HG03045 (cell line): ENCODE results near the gene EXOC3L4.
"Not testable (repeated sequence)": the region's sequence is repeated elsewhere in the genome, so short reads cannot be mapped to it uniquely, and the experiment has no call there.

Experiments
- ATAC-seq: cut with Tn5 transposase; IDR thresholded peaks from one replicate; pipeline ENCODE4 v1.9.1; 2021; ENCODE audit warnings: mild to moderate bottlenecking, moderate library complexity; ENCODE audit not compliant: unreplicated experiment

EXOC3L4 gene

DNA sequence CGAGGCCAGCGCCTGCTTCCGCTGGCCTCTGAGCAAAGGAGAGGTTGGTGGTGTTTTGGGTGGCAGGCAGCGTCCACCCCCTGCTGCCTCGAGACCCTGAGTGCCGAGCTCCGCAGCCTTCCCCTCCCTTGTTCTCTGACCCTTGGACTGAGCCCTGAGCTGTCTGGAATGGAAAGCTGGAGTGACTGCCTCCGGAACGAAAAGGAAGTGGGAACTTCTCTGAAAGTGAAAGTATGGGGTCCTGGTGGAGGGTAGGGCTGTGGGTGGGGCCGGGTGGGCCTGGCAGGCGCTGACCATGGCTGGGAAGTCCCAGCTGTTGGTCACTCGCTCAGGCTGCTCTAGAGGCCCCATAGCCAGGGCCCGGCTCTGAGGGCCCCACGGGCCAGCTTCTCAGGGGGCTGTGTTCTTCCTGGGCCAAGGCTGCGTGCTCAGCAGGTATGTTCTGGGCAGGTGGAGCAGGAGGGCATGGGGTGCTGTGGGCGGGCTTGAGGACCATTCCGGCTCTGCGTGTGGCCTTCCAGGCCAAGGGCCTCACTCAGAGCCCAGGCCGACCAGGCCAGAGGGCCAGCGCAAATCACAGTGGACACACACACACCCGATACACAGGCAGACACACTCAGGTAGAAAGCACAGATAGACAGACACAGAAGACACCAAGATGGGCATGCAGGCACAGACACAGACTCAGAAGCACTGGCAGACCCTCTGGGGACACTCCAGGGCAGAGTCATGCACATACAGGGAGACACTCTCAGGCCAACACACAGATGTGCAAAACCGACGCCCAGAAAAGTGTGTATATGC lies at the start of gene EXOC3L4:
Gene EXOC3L4 (plus strand): TSS at position 320 of the 804 bp plus-strand sequence. CDS start 5,495 bp downstream, outside the sequence.
- ATAC-seq = no peak

DNA sequence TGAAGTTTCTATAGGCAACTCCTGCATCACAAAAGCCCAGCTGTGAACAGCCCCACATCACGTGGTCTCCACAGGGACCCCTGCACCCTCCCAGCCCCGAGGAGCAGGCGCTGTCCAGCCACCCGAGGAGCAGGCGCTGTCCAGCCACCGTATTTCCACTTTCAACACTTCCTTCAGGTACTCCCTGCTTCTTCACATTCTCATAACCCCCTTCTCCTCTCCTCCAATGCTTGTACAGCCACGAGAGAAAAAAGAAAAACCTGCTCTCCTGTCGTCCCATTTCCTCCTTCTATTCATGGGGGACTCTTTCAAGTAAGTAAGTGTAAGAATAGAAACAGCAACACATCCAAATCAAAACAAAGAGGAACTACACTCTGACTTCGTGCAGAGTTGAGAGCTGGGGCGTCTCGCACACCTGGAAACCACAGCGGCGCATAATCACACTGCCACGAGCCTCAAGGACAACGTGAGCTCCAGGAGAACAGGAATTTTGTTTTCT lies 49.1 kb upstream of the EXOC3L4 start:
- no peak for ATAC-seq

DNA sequence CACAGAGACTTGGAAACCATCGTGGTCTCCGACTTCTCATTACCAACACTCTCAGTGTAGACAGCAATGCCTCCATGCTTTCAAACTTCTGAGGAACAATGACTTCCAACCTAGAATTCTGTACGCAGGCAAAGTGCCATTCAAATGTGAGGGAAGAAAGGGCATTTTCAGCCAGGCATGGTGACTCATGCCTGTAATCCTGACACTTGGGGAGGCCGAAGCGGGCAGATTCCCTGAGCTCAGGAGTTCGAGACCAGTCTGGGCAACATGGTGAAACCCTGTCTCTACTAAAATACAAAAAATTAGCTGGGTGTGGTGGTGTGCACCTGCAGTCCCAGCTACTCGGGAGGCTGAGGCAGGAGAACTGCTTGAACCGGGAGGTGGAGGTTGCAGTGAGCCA lies 47.1 kb upstream of the EXOC3L4 start:
- not testable (repeated sequence) for ATAC-seq

DNA sequence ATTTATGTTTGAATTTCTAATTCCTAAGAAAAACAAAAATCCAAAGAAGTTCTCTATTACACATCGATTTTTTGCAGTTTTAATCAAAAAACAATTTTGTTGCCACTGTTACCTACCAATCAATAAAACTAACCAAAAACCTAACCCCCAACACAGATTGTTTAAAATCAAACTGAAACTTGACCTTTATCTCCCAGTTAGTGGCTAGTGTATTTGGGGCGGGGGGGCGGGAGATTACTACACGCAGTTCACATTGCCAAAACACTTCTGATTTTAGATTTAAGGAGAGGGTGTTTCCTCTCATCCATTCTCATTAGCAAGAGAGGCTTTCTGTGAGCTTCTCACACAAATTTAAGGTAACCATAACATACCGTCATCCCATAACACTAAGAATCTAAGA lies 43.6 kb upstream of the EXOC3L4 start:
- no peak for ATAC-seq

DNA sequence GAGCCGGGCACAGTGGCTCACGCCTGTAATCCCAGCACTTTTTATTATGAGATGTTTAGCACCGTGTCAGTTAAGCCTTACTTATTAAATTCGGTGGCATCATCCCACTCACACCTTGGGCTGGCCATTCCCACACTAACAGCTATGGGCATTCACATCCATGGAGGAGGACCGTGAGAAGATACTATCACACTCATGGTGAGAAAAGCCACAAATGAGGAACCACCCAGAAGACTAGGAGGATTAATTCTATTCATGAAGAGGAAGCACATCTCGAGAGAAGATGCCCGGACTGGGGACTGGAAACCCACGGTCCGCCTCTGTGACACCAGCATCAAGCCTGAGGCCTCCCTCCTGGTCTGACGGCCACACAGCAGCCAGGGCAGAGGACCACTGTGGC lies 42.1 kb upstream of the EXOC3L4 start:
- ATAC-seq = no peak

DNA sequence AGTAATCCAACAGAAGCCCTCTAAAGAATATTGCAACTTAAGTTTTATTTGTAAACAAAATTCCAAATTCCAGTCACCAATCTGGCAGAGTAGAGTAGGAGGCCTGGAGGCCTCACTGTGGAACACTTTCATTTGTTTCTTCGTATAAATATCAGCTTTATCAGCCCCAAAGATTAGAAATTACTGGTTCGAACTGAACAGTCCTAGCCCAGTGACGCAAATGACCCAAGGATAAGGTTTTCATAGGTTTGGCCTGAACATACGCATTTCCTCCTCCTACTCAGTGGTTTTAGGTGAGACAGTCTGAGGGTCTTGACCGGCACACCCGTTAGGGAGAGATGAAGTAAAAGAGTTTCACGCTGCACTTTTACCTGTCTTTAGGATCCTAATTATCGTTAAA lies 38.8 kb upstream of the EXOC3L4 start:
- ATAC-seq = no peak

DNA sequence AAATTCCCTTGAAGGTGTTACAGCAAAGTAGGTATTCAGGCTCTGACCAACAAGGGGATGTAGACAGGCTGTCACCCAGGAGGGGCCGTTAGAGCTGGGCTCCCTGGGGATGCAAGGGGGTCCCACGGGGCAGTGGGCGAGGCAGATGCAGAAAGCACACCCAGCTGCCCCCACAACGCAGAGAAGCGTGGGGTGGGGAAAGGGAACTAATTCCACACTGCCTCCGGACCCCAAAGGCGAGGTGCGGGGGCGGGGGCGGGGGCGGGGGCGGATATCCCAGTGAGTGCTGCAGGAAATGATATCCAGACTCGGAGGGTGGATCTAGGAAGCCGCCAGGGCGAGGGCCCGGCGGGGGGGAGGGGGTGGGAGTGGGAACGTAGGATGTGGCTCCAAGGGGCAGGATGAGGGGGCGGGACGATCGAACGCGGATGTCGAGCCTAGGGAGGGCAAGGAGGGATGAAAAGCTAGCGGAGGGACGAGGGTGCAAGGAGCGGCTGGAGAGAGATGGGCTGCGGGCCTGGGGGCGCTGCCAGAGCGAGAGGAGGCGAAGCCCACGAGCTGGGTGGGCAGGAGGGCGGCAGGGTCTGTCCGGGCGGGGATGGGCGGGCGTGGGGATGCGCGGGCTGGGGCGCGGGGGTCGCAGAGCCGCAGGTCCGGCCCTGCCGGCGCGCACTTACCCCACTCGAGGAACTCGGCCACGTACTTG lies 38.0 kb upstream of the EXOC3L4 start:
- peak; percentile 18 for ATAC-seq

DNA sequence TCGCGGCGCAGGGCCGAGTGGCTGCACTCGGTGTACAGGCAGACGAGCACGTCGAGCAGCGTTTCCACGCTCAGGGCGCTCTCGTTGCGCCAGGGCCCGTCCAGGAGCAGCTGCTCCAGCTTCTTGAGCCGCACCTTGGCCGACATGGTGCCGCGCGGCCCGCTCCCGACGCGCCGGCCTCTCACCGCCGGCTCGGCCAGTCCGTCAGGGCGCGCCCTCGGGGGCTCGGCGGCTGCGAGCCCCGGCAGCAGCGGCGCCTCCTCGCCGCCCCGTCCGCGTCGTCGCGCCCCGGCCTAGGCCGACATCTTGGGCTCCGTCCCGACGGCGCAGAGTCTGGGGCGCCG lies 37.5 kb upstream of the EXOC3L4 start:
- no peak for ATAC-seq

DNA sequence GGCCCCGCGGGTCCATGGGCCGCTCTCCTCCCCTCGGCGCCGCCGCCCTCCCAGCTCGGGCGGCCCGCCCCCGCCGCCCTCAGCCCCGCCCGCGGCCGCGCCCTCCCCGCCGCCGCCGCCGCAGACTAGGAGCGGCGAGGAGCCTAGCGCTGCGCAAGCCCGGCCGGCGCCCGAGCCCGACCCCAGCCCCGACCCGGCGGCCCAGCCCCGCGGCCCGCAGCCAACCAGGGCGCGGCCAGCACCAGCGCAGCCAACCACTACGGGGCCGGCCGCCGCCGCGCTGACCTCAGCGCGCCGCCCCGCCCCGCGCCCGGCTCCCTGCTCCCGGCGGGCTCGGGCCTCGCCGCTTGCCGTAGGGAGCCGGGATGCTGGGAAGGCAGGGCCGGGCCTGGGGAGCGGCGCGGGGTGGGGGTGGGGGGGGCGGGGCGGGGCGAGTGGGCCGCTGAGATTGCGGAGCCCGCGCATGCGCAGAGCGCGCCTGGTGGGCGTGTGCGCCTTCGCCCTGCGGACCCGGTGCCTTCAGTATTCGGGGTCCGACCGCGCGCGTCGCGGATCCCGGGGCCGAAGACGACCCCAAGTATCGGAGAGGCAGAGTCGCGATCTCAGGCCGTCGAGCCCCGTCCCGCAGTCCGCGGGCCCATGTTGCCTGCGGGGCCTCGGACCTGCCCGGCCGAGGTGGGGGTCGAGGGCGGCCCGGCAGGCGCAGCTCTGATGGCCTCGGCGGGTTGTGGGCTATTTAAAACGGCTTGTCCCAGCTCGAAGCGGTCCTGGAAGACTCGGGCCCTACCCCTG lies 37.0 kb upstream of the EXOC3L4 start, which contains the start of gene CDC42BPB:
Gene CDC42BPB (minus strand): TSS at position 178 of the 792 bp plus-strand sequence. CDS start 376 bp downstream, outside the sequence.
- ATAC-seq = peak; percentile 81

DNA sequence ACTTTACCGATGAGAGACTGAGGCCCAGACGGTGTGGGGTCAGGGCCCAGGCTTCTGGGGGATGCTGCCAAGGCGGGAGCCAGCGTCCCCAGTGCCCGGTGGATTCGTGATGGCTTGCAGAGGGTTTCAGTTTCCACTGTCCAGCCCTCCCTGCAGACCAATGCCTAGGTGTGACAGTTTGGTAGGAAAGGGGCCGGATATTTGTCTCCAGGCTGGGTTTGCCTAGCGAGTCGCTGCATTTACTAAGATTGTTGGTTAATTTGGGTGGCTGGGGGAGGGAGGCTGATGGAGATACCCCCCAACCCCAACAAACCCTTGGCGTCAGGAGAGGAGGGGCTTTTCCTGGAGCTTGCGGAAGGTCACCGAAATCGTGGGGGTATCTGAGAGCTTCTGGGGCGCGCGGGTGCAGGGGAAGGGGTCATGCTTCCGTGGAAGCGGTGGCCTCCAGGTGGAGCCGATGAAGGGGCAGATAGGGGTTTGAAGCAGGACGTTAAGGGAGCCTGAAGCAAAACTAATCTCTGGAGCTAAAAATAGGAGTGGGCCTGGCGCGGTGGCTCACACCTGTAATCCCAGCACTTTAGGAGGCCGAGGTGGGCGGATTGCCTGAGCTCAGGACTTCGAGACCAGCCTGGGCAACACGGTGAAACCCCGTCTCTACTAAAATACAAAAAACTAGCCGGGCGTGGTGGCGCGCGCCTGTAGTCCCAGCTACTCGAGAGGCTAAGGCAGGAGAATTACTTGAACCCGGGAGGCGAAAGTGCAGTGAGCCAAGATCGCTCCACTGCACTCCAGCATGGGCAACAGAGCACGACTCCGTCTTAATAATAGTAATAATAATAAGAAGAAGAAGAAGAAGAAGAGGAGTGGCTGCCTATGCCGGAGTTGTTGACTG lies 36.1 kb upstream of the EXOC3L4 start:
- no peak for ATAC-seq

DNA sequence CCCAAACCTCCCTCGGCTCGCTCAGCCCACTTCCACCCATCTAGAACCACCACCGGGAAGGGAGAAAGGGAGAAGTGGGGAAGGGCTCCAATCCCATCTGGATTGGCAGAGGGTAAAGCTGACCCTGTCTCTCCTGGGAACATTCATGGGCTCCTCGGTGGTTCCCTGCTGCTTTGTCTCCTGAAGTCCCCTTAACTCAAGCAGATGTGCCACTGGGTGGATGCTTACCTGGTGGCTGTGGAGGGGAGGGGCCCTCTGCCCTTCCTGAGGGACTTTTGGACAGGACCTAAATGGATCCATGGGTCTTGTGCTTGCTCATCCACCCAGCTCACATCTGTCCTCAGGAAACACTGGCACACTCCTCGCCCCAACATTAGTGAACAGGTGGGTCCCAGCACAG lies 35.0 kb upstream of the EXOC3L4 start:
- ATAC-seq = no peak

DNA sequence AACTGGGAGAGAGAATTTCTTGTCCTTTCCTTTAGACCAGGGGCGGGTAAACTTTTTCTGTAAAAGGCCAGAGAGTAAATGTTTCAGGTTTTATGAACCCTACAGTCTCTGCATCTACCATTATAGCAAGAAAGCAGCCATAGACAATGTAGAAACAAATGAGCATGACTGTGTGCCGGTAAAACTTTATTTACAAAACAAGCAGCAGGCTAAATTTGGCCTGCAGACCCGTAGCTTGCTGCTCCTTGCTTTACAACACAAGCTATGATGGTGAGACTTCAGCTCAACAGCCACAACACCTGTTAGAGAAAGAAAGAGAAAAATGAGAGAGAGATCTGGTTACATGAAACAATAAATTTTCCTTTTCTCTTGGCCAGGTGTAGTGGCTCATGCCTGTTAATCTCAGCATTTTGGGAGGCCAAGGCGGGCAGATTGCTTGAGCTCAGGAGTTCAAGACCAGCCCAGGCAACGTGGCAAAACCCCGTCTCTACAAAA lies 33.0 kb upstream of the EXOC3L4 start:
- ATAC-seq = no peak

DNA sequence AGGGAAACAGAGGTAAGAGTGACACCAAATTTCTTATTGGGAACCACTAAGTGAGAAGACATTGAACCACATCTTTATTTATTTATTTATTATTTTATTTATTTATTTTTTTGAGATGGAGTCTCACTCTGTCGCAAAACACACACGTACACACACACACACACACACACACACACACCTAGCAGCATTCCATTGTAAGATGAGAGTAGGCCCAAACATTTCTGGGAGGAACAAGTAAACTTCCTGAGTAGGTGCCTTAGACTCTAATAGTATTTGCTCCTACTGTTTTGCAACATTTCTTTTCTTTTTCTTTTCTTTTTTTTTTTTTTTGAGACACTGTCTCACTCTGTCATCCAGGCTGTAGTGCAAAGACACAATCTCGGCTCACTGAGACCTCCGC lies 30.1 kb upstream of the EXOC3L4 start:
- ATAC-seq = no peak

DNA sequence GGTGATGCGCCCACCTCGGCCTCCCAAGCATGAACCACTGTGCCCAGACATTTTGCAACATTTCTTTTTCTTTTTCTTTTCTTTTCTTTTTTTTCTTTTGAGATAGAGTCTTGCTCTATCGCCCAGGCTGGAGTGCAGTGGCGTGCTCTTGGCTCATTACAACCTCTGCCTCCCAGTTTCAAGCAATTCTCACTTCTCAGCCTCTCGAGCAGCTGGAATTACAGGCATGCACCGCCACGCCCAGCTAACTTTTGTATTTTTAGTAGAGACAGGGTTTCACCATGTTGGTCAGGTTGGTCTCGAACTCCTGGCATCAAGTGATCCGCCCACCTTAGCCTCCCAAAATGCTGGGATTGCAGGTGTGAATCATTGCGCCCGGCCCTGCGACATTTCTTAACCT lies 29.5 kb upstream of the EXOC3L4 start:
- no peak for ATAC-seq

DNA sequence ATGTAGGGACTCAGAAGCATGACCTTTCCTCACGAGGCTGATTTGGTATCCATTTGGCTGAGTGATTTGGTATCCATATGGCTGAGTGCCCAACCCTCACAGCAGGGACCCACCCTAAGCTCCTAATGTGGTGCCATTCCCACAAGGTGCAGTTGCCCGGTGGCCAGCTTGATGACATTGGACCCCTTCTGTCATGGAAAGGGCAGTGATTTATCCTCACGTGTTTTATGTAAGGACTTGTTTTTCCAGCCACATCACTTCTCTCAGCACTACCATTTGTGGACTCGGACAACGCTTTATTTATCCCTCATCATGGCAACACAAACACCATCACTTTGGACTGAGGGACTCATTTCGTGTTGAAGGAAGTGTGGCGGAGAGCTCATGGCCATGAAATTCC lies 28.7 kb upstream of the EXOC3L4 start:
- no peak for ATAC-seq

DNA sequence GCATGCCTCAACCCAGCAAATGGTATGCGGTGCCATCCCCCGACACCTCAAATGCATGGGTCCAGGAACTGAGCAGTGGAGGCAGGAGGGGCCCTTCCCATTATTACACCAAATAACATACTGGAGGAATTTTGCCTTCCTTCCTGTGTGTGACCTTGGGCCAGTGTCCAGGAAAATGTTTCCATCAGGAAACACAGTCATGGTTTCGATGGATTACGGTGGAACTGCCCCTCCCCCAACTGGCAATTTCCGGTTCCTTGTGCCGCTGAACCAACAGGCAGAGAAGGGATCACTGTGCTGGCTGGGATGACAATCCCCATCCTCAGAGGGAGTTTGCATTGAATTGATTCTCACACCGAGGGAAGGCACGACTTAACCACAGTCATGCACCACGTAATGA lies 28.1 kb upstream of the EXOC3L4 start:
- ATAC-seq = no peak

DNA sequence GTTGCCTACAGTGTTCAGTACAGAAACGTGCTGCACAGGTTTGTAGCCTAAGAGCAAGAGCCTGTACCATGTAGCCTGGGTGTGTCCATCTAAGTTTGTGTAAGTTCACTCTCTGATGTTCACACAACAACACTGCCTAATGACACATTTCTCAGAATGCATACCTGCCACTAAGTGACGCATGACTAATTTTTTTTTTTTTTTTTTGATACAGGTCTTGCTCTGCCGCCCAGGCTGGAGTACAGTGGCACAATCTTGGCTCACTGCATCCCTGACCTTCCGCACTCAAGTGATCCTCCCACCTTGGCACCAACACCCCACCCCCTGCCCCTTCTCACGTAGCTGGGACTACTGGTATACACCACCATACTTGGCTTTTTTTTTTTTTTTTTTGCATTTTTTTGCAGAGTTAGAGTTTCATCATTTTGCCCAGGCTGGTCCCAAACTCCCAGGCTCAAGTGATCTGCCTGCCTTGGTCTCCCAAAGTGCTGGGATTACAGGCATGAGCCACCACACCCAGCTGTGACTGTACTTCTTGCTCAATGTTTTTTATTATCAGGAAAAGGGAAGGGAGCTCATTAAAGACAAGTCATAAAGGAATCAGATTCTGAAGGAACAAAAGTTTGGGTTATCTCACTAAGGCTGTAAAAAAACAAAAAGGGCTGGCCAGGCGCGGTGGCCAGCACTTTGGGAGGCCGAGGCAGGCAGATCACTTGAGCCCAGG lies 27.1 kb upstream of the EXOC3L4 start:
- ATAC-seq = no peak

DNA sequence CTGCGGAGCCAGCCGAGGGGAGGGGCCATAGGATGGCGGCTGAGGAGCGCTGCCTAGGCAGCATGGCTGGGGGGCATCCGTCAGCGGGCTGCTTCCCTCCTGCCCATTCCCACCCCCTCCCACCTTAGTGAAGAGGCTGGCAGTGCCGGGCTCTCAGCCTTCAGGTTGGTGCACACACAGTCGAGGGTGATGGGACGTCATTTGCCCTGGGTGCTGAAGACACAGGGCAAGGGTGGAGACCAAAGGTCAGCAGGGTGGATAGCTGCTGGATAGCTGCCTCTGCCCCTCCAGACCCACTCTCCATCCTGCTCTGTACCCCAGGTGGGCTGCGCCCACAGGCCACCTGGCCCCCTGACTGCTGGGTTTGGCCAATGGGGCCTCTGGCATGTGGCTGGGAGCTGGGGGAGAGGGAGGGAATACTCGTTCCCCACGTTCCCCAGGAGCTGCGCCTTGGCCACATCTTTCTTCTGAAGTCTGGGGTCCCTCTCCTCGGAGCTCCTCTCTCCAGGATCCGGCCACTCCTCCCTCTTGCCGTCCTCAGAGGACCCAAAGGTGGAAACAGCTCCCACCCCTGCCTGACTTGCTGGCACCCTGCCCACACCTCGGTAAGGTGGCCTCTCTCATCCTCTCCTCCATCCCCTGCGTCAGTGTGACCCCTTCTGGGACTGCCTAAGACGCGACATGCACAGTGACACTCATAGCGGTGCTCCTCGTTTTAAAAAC lies 26.0 kb upstream of the EXOC3L4 start:
- no peak for ATAC-seq
